ENCODE results near the gene ZNF687.

ZNF687 gene

DNA sequence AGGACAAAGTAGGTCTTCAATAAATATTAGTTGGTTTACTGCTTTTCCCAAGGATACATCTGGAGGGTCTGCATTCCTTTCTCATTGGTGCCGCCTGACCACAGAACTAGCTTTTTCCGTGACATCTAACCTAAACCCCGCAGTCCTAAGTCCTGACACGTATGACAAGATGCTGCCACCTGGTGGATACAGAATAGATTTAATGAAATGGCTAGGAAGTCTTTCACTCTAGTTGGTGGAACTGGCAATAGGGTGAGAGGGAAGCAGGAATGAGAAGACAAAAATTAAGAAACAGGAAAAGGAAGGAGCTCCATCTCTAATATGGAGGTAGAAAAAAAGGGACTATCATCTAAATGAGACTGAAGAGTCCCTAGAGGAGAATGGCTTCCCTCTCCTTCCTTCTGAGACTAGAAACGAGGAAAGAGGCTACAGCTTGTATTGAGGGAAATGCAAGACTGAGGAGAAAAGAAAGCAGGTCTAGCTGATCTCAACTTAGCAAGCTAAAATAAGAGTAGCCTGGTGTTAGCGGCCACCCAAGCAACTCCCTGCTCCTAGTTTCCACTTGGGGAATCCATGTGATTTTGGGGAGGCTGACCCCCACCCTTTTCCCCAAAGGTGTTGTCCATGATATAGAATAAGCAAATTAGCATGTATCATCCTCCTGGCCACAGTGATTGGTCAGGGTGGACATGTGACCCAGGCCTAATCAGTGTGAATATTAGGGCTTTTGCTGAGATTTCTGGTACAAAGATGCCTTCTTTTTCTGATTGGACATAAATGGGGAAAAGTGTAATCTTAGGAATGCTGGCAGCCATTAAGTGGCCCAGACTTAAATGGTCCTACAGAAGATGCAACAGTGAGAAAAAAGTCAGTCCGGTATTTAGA is 59.0 kb downstream of the ZNF687 start:
- in situ Hi-C loops (cut with HindIII; ENCODE audit: low sequenced_read_pairs) = no loop called here

More for the DNA sequence above, 59.0 kb downstream of the ZNF687 start:
- TF ChIP-seq, protein P1, sequence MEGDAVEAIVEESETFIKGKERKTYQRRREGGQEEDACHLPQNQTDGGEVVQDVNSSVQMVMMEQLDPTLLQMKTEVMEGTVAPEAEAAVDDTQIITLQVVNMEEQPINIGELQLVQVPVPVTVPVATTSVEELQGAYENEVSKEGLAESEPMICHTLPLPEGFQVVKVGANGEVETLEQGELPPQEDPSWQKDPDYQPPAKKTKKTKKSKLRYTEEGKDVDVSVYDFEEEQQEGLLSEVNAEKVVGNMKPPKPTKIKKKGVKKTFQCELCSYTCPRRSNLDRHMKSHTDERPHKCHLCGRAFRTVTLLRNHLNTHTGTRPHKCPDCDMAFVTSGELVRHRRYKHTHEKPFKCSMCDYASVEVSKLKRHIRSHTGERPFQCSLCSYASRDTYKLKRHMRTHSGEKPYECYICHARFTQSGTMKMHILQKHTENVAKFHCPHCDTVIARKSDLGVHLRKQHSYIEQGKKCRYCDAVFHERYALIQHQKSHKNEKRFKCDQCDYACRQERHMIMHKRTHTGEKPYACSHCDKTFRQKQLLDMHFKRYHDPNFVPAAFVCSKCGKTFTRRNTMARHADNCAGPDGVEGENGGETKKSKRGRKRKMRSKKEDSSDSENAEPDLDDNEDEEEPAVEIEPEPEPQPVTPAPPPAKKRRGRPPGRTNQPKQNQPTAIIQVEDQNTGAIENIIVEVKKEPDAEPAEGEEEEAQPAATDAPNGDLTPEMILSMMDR (IDR thresholded peaks at IDR 0.05; ENCODE audit: low read depth, low read length, missing control alignments) = peak; percentile 62
- H3K4me3 ChIP-seq (ENCODE audit: low read depth, low read length) = no peak overlapping the region
- DNase-seq (ENCODE audit: low read depth) = peak; percentile 71
